ENCODE measurements around the gene DPP3.

The DPP3 gene

GRCh38 chr11:66470015-66470414 is 10.2 kb upstream of the DPP3 start:
- H3K27ac ChIP-seq (ENCODE audit: low read length) = no peak overlapping the region
- no peak for DNase-seq
- H3K9ac ChIP-seq (ENCODE audit: low read length) = no peak overlapping the region
- H2AFZ ChIP-seq (ENCODE audit: low read length) = no peak overlapping the region
- H3K4me1 ChIP-seq (ENCODE audit: low read length) = peaks cover 6% of the 10 kb centered on the region; the same call in 1 of the 2 replicates
- H3K36me3 ChIP-seq (replicated peaks; ENCODE audit: insufficient read depth, low read length) = no peaks in the 10 kb centered on the region
- no peaks in the 10 kb centered on the region for H3K9me2 ChIP-seq (replicated peaks; ENCODE audit: insufficient read depth, low read length)
- peaks cover 5% of the 10 kb centered on the region; the same call in 1 of the 2 replicates for H3K79me2 ChIP-seq (ENCODE audit: low read length)
- H3K4me3 ChIP-seq (ENCODE audit: low read length) = no peak overlapping the region
- no peaks in the 10 kb centered on the region for H3K27me3 ChIP-seq (replicated peaks; ENCODE audit: insufficient read depth, low read length)
- H4K20me1 ChIP-seq (ENCODE audit: insufficient read depth, low read length) = no peaks in the 10 kb centered on the region
- no peaks in the 10 kb centered on the region for H3K9me3 ChIP-seq (replicated peaks; ENCODE audit: insufficient read depth, low read length)
- H3F3A ChIP-seq (ENCODE audit: insufficient read depth, low read length) = no peaks in the 10 kb centered on the region
- H3K4me2 ChIP-seq (ENCODE audit: low read depth, low read length) = no peak overlapping the region
- no peak for TF ChIP-seq EZH2 (optimal IDR thresholded peaks at IDR 0.05; ENCODE audit: low read depth, low read length)
- TF ChIP-seq, protein P1, sequence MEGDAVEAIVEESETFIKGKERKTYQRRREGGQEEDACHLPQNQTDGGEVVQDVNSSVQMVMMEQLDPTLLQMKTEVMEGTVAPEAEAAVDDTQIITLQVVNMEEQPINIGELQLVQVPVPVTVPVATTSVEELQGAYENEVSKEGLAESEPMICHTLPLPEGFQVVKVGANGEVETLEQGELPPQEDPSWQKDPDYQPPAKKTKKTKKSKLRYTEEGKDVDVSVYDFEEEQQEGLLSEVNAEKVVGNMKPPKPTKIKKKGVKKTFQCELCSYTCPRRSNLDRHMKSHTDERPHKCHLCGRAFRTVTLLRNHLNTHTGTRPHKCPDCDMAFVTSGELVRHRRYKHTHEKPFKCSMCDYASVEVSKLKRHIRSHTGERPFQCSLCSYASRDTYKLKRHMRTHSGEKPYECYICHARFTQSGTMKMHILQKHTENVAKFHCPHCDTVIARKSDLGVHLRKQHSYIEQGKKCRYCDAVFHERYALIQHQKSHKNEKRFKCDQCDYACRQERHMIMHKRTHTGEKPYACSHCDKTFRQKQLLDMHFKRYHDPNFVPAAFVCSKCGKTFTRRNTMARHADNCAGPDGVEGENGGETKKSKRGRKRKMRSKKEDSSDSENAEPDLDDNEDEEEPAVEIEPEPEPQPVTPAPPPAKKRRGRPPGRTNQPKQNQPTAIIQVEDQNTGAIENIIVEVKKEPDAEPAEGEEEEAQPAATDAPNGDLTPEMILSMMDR (IDR thresholded peaks at IDR 0.05; ENCODE audit: low read length) = no peak
- no peak for TF ChIP-seq EZH2phosphoT487 (IDR thresholded peaks at IDR 0.05; ENCODE audit: low read length)

DNA sequence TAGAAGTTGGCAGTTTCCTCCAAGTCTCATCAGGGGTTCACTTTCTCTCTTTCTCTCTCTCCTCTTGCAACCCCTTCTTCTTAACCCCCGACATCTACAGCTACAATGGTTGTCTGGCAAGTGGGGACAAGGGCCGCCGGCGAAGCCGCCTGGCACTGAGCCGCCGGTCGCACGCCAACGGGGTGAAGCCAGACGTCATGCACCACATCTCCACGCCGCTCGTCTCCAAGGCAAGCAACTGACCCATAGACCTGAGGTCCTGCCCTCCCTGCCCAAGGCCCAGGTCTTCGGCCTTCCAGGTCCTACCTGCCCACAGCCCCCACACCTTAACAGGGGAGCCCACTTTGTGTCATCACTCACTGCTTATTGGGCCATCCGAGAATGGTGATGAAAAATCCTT is 9.1 kb upstream of the DPP3 start:
- Histone ChIP-seq H3K9me3 (replicated peaks; ENCODE audit: insufficient read depth, low read length) (no peaks in the 10 kb centered on the region), H3K79me2 (ENCODE audit: low read length) (peaks cover 5% of the 10 kb centered on the region; the same call in 1 of the 2 replicates), H3K27me3 (replicated peaks; ENCODE audit: insufficient read depth, low read length) (no peaks in the 10 kb centered on the region), H2AFZ (ENCODE audit: low read length) (no peak overlapping the region), H3K4me3 (ENCODE audit: low read length) (no peak overlapping the region), H3K9me2 (replicated peaks; ENCODE audit: insufficient read depth, low read length) (no peaks in the 10 kb centered on the region), H3F3A (ENCODE audit: insufficient read depth, low read length) (no peaks in the 10 kb centered on the region), H3K4me1 (ENCODE audit: low read length) (peaks cover 6% of the 10 kb centered on the region; the same call in 1 of the 2 replicates), H3K36me3 (replicated peaks; ENCODE audit: insufficient read depth, low read length) (no peaks in the 10 kb centered on the region), H3K9ac (ENCODE audit: low read length) (no peak overlapping the region), H3K27ac (ENCODE audit: low read length) (no peak overlapping the region), H4K20me1 (ENCODE audit: insufficient read depth, low read length) (no peaks in the 10 kb centered on the region), H3K4me2 (ENCODE audit: low read depth, low read length) (no peak overlapping the region)
- TF ChIP-seq, protein P1 (IDR thresholded peaks at IDR 0.05; ENCODE audit: low read length) = no peak
- TF ChIP-seq EZH2phosphoT487 (IDR thresholded peaks at IDR 0.05; ENCODE audit: low read length) = no peak
- TF ChIP-seq EZH2 (optimal IDR thresholded peaks at IDR 0.05; ENCODE audit: low read depth, low read length) = no peak
- no peak for DNase-seq

DNA sequence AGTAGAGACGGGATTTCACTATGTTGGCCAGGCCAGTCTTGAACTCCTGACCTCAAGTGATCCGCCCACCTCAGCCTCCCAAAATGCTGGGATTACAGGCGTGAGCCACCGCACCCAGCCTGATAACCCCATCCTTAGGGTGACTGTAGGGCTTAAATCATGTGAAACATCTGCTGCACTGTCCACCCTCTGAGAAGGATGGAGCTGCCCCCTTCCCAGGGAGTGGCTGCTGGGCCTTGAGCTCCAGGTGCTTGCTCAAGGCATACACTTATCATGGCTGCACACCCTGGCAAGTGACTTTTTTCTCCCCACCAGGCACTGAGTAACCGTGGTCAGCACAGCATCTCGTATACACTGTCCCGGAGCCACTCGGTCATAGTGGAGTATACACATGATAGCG is 8.2 kb upstream of the DPP3 start:
- Histone ChIP-seq H3K36me3 (replicated peaks; ENCODE audit: insufficient read depth, low read length) (no peaks in the 10 kb centered on the region), H3K27me3 (replicated peaks; ENCODE audit: insufficient read depth, low read length) (no peaks in the 10 kb centered on the region), H3K9me2 (replicated peaks; ENCODE audit: insufficient read depth, low read length) (no peaks in the 10 kb centered on the region)

More for the DNA sequence above, 8.2 kb upstream of the DPP3 start:
- H3K79me2 ChIP-seq (ENCODE audit: low read length) = peaks cover 5% of the 10 kb centered on the region; the same call in 1 of the 2 replicates
- H4K20me1 ChIP-seq (ENCODE audit: insufficient read depth, low read length) = no peaks in the 10 kb centered on the region
- TF ChIP-seq EZH2phosphoT487 (IDR thresholded peaks at IDR 0.05; ENCODE audit: low read length) (no peak), EZH2 (optimal IDR thresholded peaks at IDR 0.05; ENCODE audit: low read depth, low read length) (no peak)
- TF ChIP-seq, protein P1 (IDR thresholded peaks at IDR 0.05; ENCODE audit: low read length) = no peak
- no peak for DNase-seq
- no peak overlapping the region for H3K4me3 ChIP-seq (ENCODE audit: low read length)
- H3K27ac ChIP-seq (ENCODE audit: low read length) = no peak overlapping the region
- no peak overlapping the region for H3K4me2 ChIP-seq (ENCODE audit: low read depth, low read length)
- no peaks in the 10 kb centered on the region for H3K9me3 ChIP-seq (replicated peaks; ENCODE audit: insufficient read depth, low read length)
- peaks cover 6% of the 10 kb centered on the region; the same call in 1 of the 2 replicates for H3K4me1 ChIP-seq (ENCODE audit: low read length)
- no peak overlapping the region for H3K9ac ChIP-seq (ENCODE audit: low read length)
- no peak overlapping the region for H2AFZ ChIP-seq (ENCODE audit: low read length)
- H3F3A ChIP-seq (ENCODE audit: insufficient read depth, low read length) = no peaks in the 10 kb centered on the region
